GM18502 (cell line): Measurements from ENCODE around the gene LRP2BP.
A peak's percentile ranks its signal among the peaks of the same experiment; 100 is the strongest.
"Not testable (repeated sequence)": the region's sequence is repeated elsewhere in the genome, so short reads cannot be mapped to it uniquely, and the experiment has no call there.

Source experiments
- ATAC-seq: cut with Tn5 transposase; IDR thresholded peaks from one replicate; pipeline ENCODE4 v1.9.1; 2021; ENCODE audit warnings: mild to moderate bottlenecking; ENCODE audit not compliant: unreplicated experiment, poor library complexity

The LRP2BP gene

DNA sequence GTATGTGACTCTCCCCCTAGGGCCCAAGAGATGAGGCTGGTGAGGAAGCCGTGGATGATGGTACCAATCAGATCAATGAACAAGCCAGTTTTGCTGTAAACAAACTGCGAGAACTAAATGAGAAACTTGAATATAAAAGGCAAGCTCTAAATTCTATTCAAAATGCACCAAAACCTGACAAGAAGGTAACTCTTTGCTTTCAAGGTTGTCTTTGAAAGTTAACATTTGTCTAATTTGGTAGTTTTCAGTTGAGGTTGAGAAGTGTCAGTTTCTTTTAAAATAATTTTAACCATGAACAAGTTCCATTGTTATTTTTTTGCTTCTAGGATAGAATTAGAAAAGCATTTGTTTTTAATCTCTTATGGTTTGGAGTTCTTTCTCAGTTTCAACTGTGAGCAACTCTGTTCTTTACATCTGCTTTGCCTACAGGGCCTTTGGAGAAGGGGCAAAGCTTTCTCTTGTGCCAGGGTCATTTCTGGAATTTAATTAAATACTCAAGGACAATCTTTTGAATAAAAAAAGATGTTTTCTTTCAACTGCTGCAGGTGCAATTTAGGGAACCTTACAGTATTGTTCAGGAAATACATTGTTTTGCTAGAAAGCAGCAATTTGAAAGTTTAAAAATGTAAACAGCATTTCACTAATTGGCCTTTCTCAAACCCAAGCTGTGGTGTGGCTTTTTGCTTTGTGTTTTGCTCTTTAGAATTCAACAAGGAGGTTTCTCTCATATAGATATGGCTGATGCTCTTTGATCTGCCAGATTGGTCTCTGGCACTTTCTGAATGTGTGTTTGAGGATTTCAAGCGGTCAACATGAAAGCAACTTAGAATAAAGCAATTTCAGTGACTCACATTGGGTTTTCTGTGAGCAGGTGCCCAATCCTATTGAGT lies 62.9 kb downstream of the LRP2BP start:
- ATAC-seq: peak; percentile 78

- not testable (repeated sequence) for ATAC-seq
These were observed 65.7 kb downstream of the LRP2BP start for GRCh38 chr4:185329879-185330510.

- ATAC-seq: no peak
These were observed 67.1 kb downstream of the LRP2BP start for GRCh38 chr4:185328586-185328985.

DNA sequence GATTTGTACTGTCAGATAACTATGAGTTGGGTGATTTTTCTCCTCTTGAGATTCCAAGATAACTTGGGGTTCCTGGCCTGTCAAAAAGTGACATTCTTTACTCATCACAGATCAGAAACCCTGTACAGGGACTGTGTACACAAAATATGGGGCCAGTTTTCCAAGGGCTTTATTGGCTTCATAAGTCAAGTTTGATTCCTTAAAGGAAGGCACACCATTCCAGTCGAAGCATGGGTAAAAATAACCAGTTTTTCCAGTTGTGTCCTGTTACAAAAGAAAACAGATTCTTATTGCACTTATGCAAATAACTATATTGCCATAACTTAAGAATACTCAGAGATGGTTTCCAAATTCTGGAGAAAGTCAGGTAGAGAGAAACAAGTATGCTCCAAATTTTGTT lies 70.0 kb downstream of the LRP2BP start:
- ATAC-seq: not testable (repeated sequence)

DNA sequence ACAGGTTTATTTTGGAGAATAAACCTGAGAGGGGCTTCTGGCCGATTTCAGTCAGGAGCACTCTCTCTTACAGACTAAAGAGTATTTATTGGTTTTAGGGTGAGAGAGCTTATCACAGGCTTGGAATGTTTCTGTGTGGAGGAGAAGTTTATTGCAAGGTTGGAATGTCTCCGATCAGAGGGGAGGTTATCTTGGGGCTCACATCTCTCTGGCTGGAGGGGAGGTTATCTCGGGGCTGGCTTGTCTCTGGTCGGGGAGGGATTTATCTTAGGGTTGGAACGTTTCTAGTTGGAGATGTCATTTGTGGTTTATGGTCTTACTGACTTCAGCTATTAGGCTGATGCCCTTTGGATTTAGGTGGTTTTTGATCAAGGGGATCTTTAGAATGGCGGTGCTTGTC lies 71.4 kb downstream of the LRP2BP start:
- not testable (repeated sequence) for ATAC-seq

DNA sequence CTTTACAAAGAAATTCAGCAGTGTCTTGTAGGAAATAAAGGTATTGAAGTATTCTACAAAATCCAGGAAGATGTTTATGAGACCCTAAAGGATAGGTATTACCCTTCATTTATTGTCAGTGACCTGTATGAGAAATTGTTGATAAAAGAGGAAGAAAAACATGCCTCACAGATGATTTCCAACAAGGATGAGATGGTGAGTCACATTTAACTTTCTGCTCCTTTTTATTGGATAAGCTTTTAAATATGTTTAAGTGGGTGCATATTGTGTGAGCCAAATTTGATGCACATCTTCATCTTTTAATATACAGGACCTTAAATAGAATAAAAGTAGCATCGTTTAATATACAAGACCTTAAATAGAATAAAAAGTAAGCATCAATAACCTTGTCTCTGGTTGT lies 72.1 kb downstream of the LRP2BP start:
- no peak for ATAC-seq

GRCh38 chr4:185322803-185323202 lies 72.9 kb downstream of the LRP2BP start:
- ATAC-seq: no peak

DNA sequence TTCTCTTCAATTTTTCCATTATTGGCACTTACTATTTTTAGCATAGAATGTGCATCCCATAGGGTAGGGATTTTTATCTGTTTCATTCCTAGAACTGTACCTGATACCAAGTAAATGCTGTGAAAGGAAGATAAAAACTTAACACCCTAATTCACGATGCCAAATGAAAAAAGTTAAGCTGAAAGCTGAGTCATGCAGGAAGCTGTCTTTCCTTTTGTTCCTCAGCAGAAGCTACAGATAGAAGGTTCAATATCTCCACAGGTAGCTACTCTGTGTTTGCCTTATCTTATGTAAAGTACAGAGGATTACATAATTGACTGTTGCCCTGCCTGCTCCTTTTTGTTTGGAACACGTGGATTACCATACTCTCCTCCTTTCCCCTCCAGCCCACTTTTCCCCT lies 77.0 kb downstream of the LRP2BP start:
- ATAC-seq: peak; percentile 60

DNA sequence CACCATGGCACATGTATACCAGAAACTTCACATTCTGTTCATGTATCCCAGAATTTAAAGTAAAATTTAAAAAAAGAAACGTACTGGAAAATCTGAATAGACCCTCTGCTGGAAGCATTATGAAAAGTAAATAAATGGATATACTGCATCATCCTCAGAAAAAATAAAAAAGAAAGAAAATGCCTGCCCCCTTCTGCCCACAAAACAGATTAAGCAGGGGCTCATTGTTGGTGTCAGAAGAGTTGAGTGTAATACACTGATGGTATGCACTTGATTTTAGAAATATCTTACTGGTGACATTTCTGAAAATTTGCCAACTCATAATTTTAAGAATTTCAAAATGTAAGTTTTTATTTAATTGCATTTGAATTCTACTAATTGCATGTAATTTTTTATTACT lies 77.8 kb downstream of the LRP2BP start:
- no peak for ATAC-seq

GRCh38 chr4:185317462-185317861 lies 78.3 kb downstream of the LRP2BP start:
- not testable (repeated sequence) for ATAC-seq
